GM12864 (cell line): ENCODE data around the gene CHMP3.
A peak's percentile ranks its signal among the peaks of the same experiment; 100 is the strongest.

Experiments used
- DNase-seq: peaks from one replicate; pipeline ENCODE4 v3.0.0-alpha.2; 2011; ENCODE audit warnings: low read depth
- H3K4me3 ChIP-seq: 2 replicates; pipeline ENCODE4 v1.5.1; 2011; ENCODE audit warnings: mild to moderate bottlenecking, low read depth, low read length, control low read depth
- TF ChIP-seq, protein P1 (sequence below): IDR thresholded peaks from 2 replicates; pipeline ENCODE4 v1.5.1; 2011; ENCODE audit warnings: low read depth, mild to moderate bottlenecking, moderate library complexity, low read length, control low read depth, inconsistent platforms; ENCODE audit errors: missing control alignments

The CHMP3 gene

DNA sequence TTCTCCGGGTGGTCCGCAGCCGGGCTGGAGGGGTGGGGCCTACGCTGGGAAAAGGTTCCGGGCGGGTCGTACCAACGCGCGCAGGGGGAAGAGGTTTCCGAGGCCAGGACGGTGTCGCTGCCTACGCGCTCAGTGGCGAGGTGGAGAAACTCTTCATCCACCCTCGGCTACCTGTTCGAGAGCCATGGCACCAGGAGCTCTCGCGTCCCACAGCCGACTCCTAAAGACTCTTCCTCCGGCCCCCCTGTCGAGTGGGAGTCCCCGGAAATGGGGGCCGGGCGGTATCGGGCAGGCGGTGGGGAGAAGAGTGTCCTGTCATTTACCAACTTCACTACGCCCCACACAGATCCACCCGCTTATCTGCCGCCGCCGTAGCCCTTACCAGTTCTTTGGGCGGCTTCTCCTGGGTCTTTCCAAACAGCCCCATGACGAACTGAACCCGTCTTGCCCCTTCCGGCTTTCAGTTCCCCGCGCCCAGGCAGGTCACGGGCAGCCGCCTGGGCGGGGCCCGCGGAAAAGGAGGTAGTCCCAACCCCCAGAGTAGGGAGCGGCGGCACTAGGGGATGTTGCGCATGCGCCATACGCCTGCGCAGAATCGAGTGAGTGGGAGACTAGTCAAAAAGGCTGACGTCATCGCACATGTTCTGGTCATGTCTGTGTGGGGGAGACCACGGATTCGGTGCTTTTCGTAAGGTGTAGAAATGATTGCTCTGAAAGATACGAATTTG lies at the start of gene CHMP3:
Gene CHMP3 (minus strand): TSS at position 522 of the 728 bp plus-strand sequence. CDS start 95 bp downstream, at position 427.
- peak within 1 kb of the TSS; percentile 79 for H3K4me3 ChIP-seq
- peak; percentile 93 for DNase-seq
- TF ChIP-seq, protein P1, sequence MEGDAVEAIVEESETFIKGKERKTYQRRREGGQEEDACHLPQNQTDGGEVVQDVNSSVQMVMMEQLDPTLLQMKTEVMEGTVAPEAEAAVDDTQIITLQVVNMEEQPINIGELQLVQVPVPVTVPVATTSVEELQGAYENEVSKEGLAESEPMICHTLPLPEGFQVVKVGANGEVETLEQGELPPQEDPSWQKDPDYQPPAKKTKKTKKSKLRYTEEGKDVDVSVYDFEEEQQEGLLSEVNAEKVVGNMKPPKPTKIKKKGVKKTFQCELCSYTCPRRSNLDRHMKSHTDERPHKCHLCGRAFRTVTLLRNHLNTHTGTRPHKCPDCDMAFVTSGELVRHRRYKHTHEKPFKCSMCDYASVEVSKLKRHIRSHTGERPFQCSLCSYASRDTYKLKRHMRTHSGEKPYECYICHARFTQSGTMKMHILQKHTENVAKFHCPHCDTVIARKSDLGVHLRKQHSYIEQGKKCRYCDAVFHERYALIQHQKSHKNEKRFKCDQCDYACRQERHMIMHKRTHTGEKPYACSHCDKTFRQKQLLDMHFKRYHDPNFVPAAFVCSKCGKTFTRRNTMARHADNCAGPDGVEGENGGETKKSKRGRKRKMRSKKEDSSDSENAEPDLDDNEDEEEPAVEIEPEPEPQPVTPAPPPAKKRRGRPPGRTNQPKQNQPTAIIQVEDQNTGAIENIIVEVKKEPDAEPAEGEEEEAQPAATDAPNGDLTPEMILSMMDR = no peak

DNA sequence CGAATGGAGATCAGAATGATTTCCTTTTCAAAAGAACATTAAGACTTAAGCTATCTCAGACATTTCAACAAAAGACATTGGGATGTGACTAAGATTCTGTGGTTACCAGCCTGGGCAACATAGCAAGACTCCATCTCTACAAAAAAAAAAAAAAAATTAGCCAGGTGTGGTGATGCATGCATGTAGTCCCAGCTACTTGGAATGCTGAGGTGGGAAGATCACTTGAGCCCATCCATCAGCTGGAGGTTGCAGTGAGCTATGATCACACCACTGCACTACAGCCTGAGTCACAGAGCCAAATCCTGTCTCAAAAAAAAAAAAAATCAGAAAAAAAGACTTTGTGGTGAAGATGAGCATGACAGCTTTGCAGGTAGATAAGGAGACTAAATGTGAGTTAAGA lies 47.6 kb upstream of the CHMP3 start:
- TF ChIP-seq, protein P1 = no peak
- no peak overlapping the region for H3K4me3 ChIP-seq
- DNase-seq = no peak

DNA sequence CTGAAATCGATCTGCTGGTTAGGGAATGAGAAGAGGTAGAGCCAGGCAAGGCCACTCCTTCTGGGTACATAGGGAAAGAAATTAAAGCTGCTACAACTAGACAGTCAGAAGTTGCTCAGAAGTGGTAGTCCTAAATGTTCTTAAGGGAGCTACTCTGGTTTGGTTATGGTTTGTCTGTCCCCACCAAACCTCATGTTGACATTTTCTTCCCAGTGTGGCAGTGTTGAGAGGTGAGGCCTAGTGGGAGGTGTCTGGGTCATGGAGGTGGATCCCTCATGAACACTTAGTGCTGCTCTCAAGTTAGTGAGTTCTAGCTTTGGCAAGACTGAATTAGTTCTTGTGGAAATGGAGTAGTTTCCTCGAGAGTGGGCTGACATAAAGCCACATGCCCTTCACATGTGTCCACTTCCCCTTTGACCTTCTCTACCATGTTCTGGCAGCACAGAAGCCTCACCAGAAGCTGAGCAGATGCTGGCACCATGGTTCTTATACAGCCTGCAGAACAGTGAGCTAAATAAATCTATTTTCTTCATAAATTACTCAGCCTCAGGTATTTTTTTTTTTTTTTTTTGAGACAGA lies 45.7 kb upstream of the CHMP3 start:
- no peak for DNase-seq
- no peak overlapping the region for H3K4me3 ChIP-seq
- TF ChIP-seq, protein P1 = no peak

DNA sequence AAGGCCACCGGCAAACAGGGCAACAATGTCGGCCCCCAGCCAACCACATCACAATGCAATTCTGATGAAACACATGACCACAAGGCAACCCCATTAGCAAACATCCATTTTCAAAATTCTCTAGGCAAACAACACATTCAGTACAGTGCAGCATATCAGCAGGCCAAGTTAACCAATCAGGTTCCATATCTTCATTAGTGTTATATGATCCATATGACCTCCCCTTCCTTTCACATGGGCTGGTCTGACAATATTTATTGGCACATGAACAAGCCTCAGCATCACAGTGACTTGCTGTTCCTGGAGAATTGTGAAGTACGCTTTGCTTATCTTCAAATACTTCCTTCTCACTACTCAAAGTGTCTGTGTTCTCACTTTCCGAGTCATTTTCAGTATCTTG lies 40.7 kb upstream of the CHMP3 start:
- DNase-seq = no peak
- no peak overlapping the region for H3K4me3 ChIP-seq
- TF ChIP-seq, protein P1 = no peak

DNA sequence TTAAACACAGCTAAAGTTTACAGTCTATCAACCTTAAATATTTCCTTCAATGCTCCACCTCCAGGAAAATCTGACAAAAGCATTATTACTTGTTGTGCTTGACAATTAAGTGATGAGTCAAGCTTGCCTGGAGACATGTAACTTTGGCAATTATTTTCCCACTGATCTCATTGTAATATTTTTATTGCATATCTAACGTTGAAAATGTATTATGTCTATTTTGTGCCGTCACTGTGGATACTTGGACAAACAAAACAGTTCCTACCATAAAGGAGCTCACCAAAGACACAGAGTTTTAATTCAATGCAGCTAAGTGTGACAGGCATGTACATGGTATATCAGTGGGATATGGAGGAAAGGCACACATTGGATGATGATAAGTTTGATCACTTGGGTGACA lies 35.7 kb upstream of the CHMP3 start:
- H3K4me3 ChIP-seq = no peak overlapping the region
- TF ChIP-seq, protein P1 = no peak
- no peak for DNase-seq

DNA sequence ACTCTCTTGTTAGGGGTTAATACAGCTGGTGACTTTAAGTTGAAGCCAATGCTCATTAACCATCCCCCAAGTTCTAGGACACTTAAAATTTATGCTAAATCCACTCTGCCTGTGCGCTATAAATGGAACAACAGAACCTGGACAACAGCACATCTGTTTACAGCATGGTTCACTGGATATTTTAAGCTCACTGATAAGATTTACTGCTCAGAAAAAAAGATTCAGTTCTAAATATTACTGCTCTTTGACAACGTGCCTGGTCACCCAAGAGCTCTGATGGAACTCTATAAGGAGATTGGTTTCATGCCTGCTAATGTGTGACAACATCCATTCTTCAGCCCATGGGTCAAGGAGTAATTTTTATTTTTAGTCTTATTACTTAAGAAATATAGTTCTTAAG lies 32.9 kb upstream of the CHMP3 start:
- no peak for DNase-seq
- TF ChIP-seq, protein P1 = no peak
- H3K4me3 ChIP-seq = no peak overlapping the region

DNA sequence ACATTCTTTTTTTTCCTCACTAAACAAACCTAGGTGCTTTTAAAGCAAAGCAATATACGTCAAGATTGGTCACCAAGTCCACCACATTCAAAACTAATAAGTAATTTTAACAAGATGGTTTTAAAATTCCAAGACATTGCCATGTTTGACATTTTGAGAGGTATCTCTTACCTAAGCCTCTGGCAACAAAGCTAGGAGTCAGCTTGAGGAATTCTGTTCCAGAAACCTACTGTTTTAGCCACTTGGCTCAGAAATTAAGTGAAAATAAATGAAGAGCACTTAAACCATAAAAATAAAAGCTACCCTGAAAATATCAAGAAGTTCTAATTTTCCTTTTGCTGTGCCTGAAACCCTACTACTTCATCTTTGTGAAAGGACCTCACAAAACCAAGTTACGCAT lies 30.0 kb upstream of the CHMP3 start:
- H3K4me3 ChIP-seq = no peak overlapping the region

More for the DNA sequence above, 30.0 kb upstream of the CHMP3 start:
- no peak for DNase-seq
- TF ChIP-seq, protein P1 = no peak
